Uterus (tissue), 4 donors: ENCODE data around the gene HSPH1. TPM values are rescaled to one million over a fixed set of nuclear protein-coding genes. Genes with fewer than 3 reads are reported as not detected.

Experiments used
- DNase-seq, 2 donors: peaks; one replicate each; pipeline ENCODE4 v3.0.0-alpha.2; 2019 to 2020
- H3K27ac ChIP-seq, 2 donors: fragments of 200-600 bp; sonication (generic); 1 replicate in 1 of 2; 2 replicates in 1 of 2; pipeline ENCODE4 v1.5.1; 2016 to 2018
- H3K27me3 ChIP-seq, 2 donors: fragments of 200-600 bp; sonication (generic); one replicate each; pipeline ENCODE4 v1.5.1; 2018 to 2019; ENCODE audit warnings: control low read depth in 1 of 2
- H3K36me3 ChIP-seq, 2 donors: fragments of 200-600 bp; sonication (generic); one replicate each; pipeline ENCODE4 v1.5.1; 2019; ENCODE audit warnings: control low read depth in 1 of 2
- H3K4me1 ChIP-seq, 2 donors: fragments of 200-600 bp; sonication (generic); one replicate each; pipeline ENCODE4 v1.5.1; 2018 to 2019; ENCODE audit warnings: control low read depth in 1 of 2
- H3K4me3 ChIP-seq, 2 donors: fragments of 200-600 bp; sonication (generic); 1 replicate in 1 of 2; 2 replicates in 1 of 2; pipeline ENCODE4 v1.5.1; 2018 to 2019; ENCODE audit warnings: mild to moderate bottlenecking in 1 of 2
- H3K9me3 ChIP-seq, 2 donors: fragments of 200-600 bp; sonication (generic); one replicate each; pipeline ENCODE4 v1.5.1; 2019; ENCODE audit warnings: control low read depth in 1 of 2
- CTCF ChIP-seq, 4 experiments: fragments of 200-600 bp in 2 of 4; fragments of 450-650 bp in 2 of 4; sonication (generic) in 2 of 4; IDR thresholded peaks; one replicate each; pipeline ENCODE4 v1.5.1; 2016 to 2019; ENCODE audit warnings: antibody characterized with exemption in 4 of 4, mild to moderate bottlenecking in 2 of 4, moderate library complexity in 1 of 4
- POLR2A ChIP-seq, 2 donors: fragments of 450-650 bp; IDR thresholded peaks; one replicate each; pipeline ENCODE4 v1.6.1; 2016; ENCODE audit warnings: antibody characterized with exemption in 2 of 2, mild to moderate bottlenecking in 1 of 2, moderate library complexity in 1 of 2
- intact Hi-C: fragments of 100-400 bp; cut with DNase I; formaldehyde crosslinking; loops from one replicate; pipeline ENCODE4 v1.15.1; 2023; ENCODE audit warnings: low total_unique reads
- total RNA-seq, 4 donors: library from RNA; depleted of rRNA in 3 of 4; stranded (reverse); fragments of >200 nt in 3 of 4; gene quantifications; one replicate each; pipeline versions ENCODE4 v1.1.0 to v1.2.4, GENCODE V29; 2014 to 2023
- donor health status: DM: yes; HTN: yes; CAD: no.

HSPH1 gene
- total RNA-seq, 4 donors from 2014 or later, result 11.3 to 74.7 (median 46.2) TPM

GRCh38 chr13:31090961-31091624 lies 70.6 kb downstream of the HSPH1 start:
- DNase-seq, result no peak
- TF ChIP-seq POLR2A (IDR thresholded peaks at IDR 0.05) (no peak), CTCF (IDR thresholded peaks at IDR 0.05) (no peak)
- Histone ChIP-seq H3K9me3 (no peaks in the 10 kb centered on the region), H3K27ac (no peak overlapping the region), H3K4me3 (no peak overlapping the region), H3K4me1 (no peaks in the 10 kb centered on the region), H3K27me3 (no peaks in the 10 kb centered on the region), H3K36me3 (no peaks in the 10 kb centered on the region)
- intact Hi-C loops, result no loop called here

DNA sequence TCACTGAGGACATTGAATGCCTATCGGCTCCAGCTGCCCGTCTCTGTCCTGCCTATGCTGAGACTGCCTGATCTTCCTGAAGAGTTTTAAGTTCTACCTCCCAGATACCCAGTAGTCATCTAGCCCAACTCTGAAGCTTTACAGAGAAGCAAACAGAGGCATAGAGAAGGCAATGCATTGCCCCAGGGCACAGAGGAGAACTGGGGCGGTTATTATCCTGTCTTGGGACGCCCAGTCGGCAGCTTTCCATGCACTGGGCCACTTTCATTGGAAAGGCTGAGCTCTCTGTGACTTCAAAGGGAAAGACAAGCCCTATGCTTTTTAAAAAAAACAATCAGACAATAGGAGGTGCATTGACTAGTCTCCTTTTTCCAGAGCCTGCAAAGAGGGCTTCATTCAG lies 71.6 kb downstream of the HSPH1 start:
- intact Hi-C loops, result no loop called here
- DNase-seq, result no peak
- Histone ChIP-seq H3K27ac (no peak overlapping the region), H3K4me3 (no peak overlapping the region), H3K36me3 (no peaks in the 10 kb centered on the region), H3K27me3 (no peaks in the 10 kb centered on the region), H3K9me3 (no peaks in the 10 kb centered on the region), H3K4me1 (no peaks in the 10 kb centered on the region)
- TF ChIP-seq CTCF (IDR thresholded peaks at IDR 0.05) (no peak), POLR2A (IDR thresholded peaks at IDR 0.05) (no peak)

GRCh38 chr13:31089649-31090048 lies 72.1 kb downstream of the HSPH1 start:
- Histone ChIP-seq H3K36me3 (no peaks in the 10 kb centered on the region), H3K27ac (no peak overlapping the region), H3K27me3 (no peaks in the 10 kb centered on the region), H3K9me3 (no peaks in the 10 kb centered on the region), H3K4me3 (no peak overlapping the region), H3K4me1 (no peaks in the 10 kb centered on the region)
- intact Hi-C loops, result no loop called here
- TF ChIP-seq CTCF (IDR thresholded peaks at IDR 0.05) (no peak), POLR2A (IDR thresholded peaks at IDR 0.05) (no peak)
- DNase-seq, result no peak

GRCh38 chr13:31088826-31089420 lies 72.8 kb downstream of the HSPH1 start:
- Histone ChIP-seq H3K27ac (no peak overlapping the region), H3K4me1 (no peaks in the 10 kb centered on the region), H3K27me3 (no peaks in the 10 kb centered on the region), H3K4me3 (no peak overlapping the region), H3K36me3 (no peaks in the 10 kb centered on the region), H3K9me3 (no peaks in the 10 kb centered on the region)
- intact Hi-C loops, result no loop called here
- no peak for DNase-seq
- TF ChIP-seq CTCF (IDR thresholded peaks at IDR 0.05), result no peak
- no peak for TF ChIP-seq POLR2A (IDR thresholded peaks at IDR 0.05)

Other genes starting within 250 kb of the HSPH1 start
- gene TEX26, start 229.2 kb downstream of the HSPH1 start, total RNA-seq, result 1 to 10 TPM in 1 of 4 donors, not detected in 3; 1.2 TPM
- 10 to 100 TPM; 20.0 to 83.1 (median 31.7) TPM for gene B3GLCT, start 38.1 kb upstream of the HSPH1 start, total RNA-seq